Measurements from ENCODE around the gene KIF2C.
"Not testable (repeated sequence)": the region's sequence is repeated elsewhere in the genome, so short reads cannot be mapped to it uniquely, and the experiment has no call there.

Gene KIF2C

DNA sequence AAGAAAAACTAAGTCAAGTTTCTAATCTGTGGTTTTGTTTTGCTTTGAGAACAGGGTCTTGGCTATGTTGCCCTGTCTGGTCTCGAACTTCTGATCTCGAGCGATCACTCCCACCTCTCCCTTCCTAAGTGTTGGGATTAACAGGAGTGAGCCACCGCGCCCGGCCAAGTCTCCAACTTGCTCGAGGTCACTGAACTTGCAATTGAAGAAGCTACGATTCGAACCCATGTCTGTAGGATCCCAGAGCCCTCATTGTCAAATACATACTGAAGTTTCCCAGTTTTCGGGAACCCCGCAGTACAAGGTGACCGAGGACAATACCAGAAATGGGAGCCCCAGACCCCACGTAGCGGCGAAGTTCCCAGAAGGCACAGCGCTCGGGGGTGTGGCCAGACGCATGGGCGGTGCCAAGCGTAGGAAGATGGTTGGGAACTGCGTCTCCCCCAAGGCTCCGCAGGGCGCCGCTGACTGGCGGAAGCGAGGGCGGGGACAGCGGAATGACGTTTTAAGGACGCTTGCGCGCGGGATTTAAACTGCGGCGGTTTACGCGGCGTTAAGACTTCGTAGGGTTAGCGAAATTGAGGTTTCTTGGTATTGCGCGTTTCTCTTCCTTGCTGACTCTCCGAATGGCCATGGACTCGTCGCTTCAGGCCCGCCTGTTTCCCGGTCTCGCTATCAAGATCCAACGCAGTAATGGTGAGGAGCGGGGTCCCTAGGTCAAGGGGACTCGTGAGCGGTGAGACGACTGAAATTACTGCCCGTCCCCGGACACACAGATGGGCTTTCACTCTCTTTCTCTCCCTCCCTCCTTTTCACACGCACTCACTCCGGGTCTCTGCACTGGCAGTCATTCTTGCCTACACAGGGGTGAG is at the start of gene KIF2C:
Gene KIF2C (plus strand): TSS at position 531 of the 872 bp plus-strand sequence. CDS start 96 bp downstream, at position 627.
- DNase-seq (ENCODE audit: low spot score): peak; percentile 96

DNA sequence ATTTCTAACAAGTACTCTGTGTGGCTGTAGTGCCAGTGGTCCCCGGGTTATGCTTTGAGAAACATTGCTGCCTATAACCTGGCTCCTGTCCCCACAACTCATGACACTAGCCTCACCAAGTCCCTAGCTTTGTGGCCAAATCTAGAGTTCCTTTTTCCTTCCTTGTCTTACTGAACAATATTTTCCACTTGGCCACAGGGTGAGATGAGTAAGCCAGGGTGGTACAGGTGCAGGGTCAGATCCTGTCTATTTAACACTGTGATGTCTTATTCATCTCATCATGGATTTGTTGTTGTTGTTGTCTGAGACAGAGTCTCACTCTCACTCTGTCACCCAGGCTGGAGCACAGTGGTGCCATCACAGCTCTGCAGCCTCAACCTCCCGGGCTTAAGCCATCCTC is 46.5 kb upstream of the KIF2C start:
- no peak for DNase-seq (ENCODE audit: low spot score)

- DNase-seq (ENCODE audit: low spot score): no peak
Observed at GRCh38 chr1:44693900-44694299, 45.7 kb upstream of the KIF2C start.

GRCh38 chr1:44694863-44695478 is 44.7 kb upstream of the KIF2C start:
- no peak for DNase-seq (ENCODE audit: low spot score)

DNA sequence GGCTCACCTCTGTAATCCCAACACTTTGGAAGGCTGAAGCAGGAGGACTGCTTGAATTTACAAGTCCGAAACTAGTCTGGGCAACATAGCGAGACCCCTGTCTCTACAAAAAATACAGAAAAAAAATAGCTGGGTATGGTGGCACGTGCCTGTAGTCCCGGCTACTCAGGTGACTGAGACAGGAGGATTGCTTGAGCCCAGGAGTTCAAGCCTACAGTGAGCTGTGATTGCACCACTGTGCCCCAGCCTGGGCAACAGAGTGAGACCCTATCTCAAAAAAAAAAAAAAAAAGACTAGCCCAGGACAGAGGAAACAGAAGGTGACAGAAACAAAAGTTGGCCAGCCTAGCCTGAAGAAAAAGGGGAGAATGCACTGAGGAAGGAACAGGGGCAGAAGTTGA is 44.0 kb upstream of the KIF2C start:
- DNase-seq (ENCODE audit: low spot score): no peak

DNA sequence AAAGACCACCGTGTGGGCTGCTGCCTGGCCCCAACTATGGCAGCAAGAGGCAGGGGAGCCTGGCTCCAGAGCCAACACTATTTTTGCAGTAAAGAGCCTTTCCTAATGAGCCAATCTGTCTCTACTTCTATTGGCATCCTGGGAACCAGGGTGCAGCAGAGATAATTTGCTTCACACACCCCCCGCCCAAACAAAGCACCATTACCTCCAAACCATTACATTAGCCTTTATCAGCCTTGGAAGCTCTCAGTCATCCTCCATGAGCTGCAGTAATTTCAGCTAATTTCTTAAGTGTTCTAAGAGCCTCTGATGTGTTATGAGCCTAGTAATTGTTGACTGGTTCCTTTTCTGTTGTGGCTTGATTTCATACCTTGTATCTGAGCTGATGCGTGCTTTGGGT is 43.5 kb upstream of the KIF2C start:
- no peak for DNase-seq (ENCODE audit: low spot score)

- DNase-seq (ENCODE audit: low spot score): no peak
Observed at GRCh38 chr1:44696789-44697345, 42.8 kb upstream of the KIF2C start.

DNA sequence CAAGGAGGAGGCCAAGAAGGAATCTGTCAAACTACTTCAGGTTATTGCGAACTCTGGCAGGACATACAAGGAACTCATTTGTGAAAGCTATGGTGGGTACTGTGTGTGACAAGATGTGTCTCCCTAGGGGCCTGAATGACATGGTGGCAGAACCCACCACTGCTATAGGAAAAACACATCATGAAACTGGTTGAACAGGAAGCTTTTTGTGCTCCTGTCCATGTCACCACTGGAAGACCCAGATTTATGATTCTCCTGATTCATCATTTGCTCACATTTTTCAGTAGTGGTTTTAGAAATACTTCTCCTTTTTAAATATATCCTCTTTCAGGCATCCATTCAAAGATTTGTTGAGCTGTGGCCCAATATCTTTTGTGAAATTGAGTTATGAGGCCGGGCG is 41.5 kb upstream of the KIF2C start:
- no peak for DNase-seq (ENCODE audit: low spot score)

GRCh38 chr1:44699375-44699774 is 40.3 kb upstream of the KIF2C start:
- DNase-seq (ENCODE audit: low spot score): not testable (repeated sequence)

- DNase-seq (ENCODE audit: low spot score): no peak
Observed at GRCh38 chr1:44700573-44700972, 39.1 kb upstream of the KIF2C start.

DNA sequence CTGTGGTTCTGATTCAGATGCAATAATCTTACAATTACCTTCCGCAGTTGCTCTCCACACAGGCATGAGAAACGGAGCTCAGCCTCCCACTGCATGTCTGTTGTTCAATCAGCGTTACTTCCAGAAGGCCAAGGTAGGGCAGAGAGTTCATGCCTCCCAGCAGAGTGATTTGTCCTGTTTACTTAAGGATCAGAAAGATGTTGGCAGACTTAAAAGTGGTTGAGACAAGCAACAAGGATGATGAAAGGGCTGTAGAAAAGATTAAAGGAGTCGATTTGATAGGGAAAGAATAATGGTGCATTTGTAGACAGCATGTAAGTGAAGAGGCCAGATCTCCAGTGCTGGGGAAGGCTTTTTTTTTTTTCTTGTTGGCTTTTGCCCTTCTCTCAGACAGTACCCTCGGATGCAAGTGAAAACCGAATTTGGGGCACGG is 38.5 kb upstream of the KIF2C start:
- DNase-seq (ENCODE audit: low spot score): peak; percentile 26

DNA sequence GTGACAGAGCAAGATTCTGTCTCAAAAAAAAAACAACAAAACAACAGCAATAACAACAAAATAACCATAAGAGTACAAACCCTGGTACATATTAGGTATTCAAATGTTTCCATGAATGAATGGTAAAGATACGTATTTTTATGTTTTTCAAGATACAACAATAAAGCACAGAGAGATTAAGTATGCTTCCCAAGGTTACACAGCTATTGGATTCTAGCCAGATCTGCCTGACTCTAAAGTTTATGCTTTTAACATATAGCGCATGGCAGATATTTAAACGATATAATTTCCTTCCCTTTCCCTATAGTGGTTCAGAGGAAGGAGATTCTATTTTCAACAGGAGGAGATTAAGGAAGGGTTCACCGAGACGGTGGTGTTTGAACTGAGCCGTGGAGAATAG is 34.2 kb upstream of the KIF2C start:
- no peak for DNase-seq (ENCODE audit: low spot score)

GRCh38 chr1:44705938-44706337 is 33.7 kb upstream of the KIF2C start:
- no peak for DNase-seq (ENCODE audit: low spot score)

DNA sequence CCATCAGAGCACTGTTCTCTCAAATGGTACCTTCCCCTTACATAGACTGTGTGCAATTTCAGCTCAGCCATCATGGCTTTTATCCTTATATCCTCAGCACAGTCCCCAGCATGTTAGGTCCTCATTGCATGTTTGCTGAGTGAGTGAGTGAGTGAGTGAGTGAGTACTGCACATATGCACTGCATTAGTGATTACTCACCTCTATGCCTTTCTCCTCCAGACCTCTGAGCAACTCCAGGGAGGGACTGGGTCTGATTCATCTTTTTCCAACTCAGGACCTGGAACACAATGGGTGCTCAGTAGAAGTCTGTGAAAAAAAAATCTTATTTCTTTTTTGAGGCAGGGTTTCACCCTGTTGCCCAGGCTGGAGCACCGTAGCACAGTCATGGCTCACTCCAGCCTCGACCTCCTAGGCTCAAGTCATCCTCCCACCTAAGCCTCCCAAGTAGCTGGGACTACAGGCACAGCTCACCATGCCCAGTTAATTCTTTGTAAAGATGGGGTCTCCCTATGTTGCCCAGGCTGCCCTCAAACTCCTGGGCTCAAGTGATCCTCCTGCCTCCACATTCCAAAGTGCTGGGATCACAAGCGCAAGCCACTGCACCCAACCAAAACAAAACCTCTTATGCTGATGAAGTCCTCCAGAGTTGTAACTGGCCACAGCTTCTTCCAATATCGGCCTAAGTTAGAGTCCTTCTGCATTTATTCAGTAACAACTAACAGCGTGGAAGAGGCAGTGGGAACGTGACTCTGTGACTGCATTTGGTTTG is 32.3 kb upstream of the KIF2C start:
- DNase-seq (ENCODE audit: low spot score): peak; percentile 28

GRCh38 chr1:44707959-44708831 is 31.4 kb upstream of the KIF2C start:
- no peak for DNase-seq (ENCODE audit: low spot score)

DNA sequence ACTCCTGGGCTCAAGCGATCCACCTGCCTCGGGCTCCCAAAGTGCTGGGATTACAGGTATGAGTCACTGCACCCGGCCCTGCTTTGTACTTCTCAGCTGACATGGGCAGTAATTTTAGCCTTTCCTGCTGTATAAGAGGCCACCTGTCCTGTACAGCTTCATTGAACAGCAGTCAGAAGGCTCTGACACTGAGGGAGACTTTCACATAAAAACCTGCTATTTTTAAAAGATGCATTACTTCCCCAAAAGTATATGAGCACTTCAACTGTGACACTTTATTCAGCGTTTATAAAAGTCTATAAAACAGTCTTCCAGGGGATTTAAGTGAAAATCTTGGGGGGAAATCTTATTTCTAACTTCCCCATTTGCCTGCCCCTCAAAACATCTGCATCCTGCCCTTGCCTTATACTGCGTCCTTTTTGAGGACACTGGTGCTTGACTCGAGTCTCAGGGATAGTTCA is 26.3 kb upstream of the KIF2C start:
- peak; percentile 85 for DNase-seq (ENCODE audit: low spot score)

GRCh38 chr1:44714532-44714931 is 25.1 kb upstream of the KIF2C start:
- no peak for DNase-seq (ENCODE audit: low spot score)

DNA sequence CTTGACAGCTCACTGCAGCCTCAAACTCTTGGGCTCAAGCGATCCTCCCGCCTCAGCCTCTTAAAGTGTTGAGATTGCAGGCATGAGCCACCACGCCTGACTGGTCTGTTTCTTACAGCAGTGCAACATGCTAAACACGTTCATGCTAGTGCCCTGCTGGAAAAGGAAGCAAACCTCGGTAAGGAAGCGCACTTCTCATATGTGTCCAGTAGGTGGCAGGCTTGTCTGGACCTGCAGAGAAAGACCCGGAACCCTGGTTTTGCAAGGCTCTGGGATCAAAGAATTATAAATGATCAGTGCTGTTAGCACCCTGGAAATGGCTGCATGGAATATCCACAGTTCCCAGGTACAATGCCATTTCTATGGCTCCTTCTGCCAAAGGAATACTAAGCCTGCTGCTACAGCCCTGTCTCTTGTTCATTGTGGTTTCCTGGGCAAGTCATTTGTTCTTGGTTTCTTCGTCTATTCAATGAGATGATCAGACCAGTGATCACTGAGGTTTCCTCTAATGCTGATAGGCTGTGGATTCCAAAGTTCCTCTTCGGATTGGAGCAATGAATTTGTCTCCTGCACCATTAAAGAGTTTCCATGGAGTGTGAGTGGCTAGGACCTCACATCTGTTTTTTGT is 24.6 kb upstream of the KIF2C start:
- DNase-seq (ENCODE audit: low spot score): peak; percentile 74

DNA sequence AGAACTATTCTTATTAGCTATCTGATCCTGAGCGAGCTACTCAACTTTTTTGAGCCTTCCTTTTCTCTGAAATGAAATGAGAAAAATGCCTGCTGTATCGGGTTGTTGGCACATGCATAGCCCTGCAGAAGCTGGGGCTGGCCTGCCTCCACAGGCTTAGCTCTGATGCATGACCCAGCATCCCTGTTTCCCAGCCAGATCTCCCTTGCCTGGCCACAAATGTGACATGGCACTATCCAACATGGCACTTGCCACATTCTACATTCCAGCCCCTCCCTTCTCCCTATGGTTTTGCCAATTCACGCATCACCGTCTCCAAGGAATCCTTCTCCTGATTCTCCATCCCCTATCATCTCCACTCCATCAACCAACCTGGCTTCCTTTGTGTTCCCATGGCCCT is 22.5 kb upstream of the KIF2C start:
- DNase-seq (ENCODE audit: low spot score): no peak

GRCh38 chr1:44717653-44718052 is 22.0 kb upstream of the KIF2C start:
- DNase-seq (ENCODE audit: low spot score): no peak

GRCh38 chr1:44718091-44718490 is 21.5 kb upstream of the KIF2C start:
- DNase-seq (ENCODE audit: low spot score): no peak

All from SW480 (cell line).